ENCODE results near the gene DNAJC22.

The DNAJC22 gene

GRCh38 chr12:49345051-49345824 lies 1.4 kb upstream of the DNAJC22 start:
- DNase-seq (ENCODE audit: low read depth in 2 of 2) = no peak

GRCh38 chr12:49345825-49346658 lies 646 bp upstream of the DNAJC22 start:
- no peak for DNase-seq (ENCODE audit: low read depth in 2 of 2)

- DNase-seq (ENCODE audit: low read depth in 2 of 2) = peak in 1 of 2 donors; percentile 55
These were observed 864 bp downstream of the DNAJC22 start for GRCh38 chr12:49347311-49348193.

GRCh38 chr12:49348781-49349180 lies 2.1 kb downstream of the DNAJC22 start:
- DNase-seq (ENCODE audit: low read depth in 2 of 2) = no peak

GRCh38 chr12:49349266-49349665 lies 2.6 kb downstream of the DNAJC22 start:
- no peak for DNase-seq (ENCODE audit: low read depth in 2 of 2)

- DNase-seq (ENCODE audit: low read depth in 2 of 2) = no peak
These were observed 5.7 kb downstream of the DNAJC22 start for GRCh38 chr12:49352351-49352750.

- no peak for DNase-seq (ENCODE audit: low read depth in 2 of 2)
These were observed 9.2 kb downstream of the DNAJC22 start for GRCh38 chr12:49355913-49356312.

- no peak for DNase-seq (ENCODE audit: low read depth in 2 of 2)
These were observed 10.5 kb downstream of the DNAJC22 start for GRCh38 chr12:49357103-49357678.

GRCh38 chr12:49358483-49359141 lies 11.9 kb downstream of the DNAJC22 start:
- no peak for DNase-seq (ENCODE audit: low read depth in 2 of 2)

- no peak for DNase-seq (ENCODE audit: low read depth in 2 of 2)
These were observed 13.0 kb downstream of the DNAJC22 start for GRCh38 chr12:49359671-49360070.

- no peak for DNase-seq (ENCODE audit: low read depth in 2 of 2)
These were observed 15.4 kb downstream of the DNAJC22 start for GRCh38 chr12:49362077-49362476.

- DNase-seq (ENCODE audit: low read depth in 2 of 2) = no peak
These were observed 18.3 kb downstream of the DNAJC22 start for GRCh38 chr12:49364989-49365388.

- DNase-seq (ENCODE audit: low read depth in 2 of 2) = no peak
These were observed 18.9 kb downstream of the DNAJC22 start for GRCh38 chr12:49365542-49365941.

- no peak for DNase-seq (ENCODE audit: low read depth in 2 of 2)
These were observed 19.5 kb downstream of the DNAJC22 start for GRCh38 chr12:49366096-49366651.

GRCh38 chr12:49366652-49367380 lies 20.1 kb downstream of the DNAJC22 start:
- peak; percentile 61 to 73 for DNase-seq (ENCODE audit: low read depth in 2 of 2)

- no peak for DNase-seq (ENCODE audit: low read depth in 2 of 2)
These were observed 20.9 kb downstream of the DNAJC22 start, which contains the start of gene SPATS2 for GRCh38 chr12:49367381-49368239. TSS of gene SPATS2 (plus strand) at chr12:49367462. CDS start at chr12:49461013, 93,551 bp downstream.

- no peak for DNase-seq (ENCODE audit: low read depth in 2 of 2)
These were observed 21.5 kb downstream of the DNAJC22 start for GRCh38 chr12:49368240-49368600.

- no peak for DNase-seq (ENCODE audit: low read depth in 2 of 2)
These were observed 22.9 kb downstream of the DNAJC22 start for GRCh38 chr12:49369411-49370145.

Measured in stimulated activated CD8-positive, alpha-beta memory T cell treated with anti-CD3 and anti-CD28 coated beads, Interleukin-15, amount 100 ng/mL, for 4 hours (primary cell).